AG04450 (cell line): Measurements from ENCODE around the gene ZNF343. TPM values are rescaled to one million over a fixed set of nuclear protein-coding genes. Genes with fewer than 3 reads are reported as not detected.

Source experiments
- CTCF ChIA-PET: fragments of 300-600, 350-600 bp; formaldehyde crosslinking; extraction: SDS; loops from one replicate; lab custom pipeline; 2022; ENCODE audit warnings: antibody characterized with exemption, inconsistent platforms; lab: Charles Lee
- POLR2A ChIA-PET: fragments of 350-600 bp; formaldehyde crosslinking; extraction: SDS; loops from one replicate; lab custom pipeline; 2021; ENCODE audit warnings: antibody characterized with exemption, inconsistent platforms; lab: Yijun Ruan, JAX
- DNase-seq: peaks from one replicate; pipeline ENCODE4 v3.0.0-alpha.2; 2011; ENCODE audit warnings: low read depth, low spot score
- H3K27ac ChIP-seq: one replicate; pipeline ENCODE4 v1.5.1; 2012; ENCODE audit warnings: low read depth, low read length, control low read depth
- H3K27me3 ChIP-seq: one replicate; pipeline ENCODE4 v1.6.0; 2012; ENCODE audit warnings: low read length; ENCODE audit not compliant: control insufficient read depth, insufficient read depth
- H3K4me3 ChIP-seq: 2 replicates; pipeline ENCODE4 v1.5.1; 2011; ENCODE audit warnings: mild to moderate bottlenecking, low read depth, low read length, control low read depth
- H3K9me3 ChIP-seq: 2 replicates; pipeline ENCODE4 v1.5.1; 2012; ENCODE audit warnings: low read length; ENCODE audit not compliant: control insufficient read depth, insufficient read depth
- polyA plus RNA-seq: library from polyadenylated mRNA; depleted of rRNA; stranded (reverse); fragments of >200 nt; gene quantifications from 2 replicates; pipeline ENCODE4 v1.2.3, GENCODE V29; 2011
- TF ChIP-seq, protein P1 (sequence below): IDR thresholded peaks from 2 replicates; pipeline ENCODE4 v1.5.1; 2011; ENCODE audit warnings: low read depth, low read length, control low read depth, inconsistent platforms

The ZNF343 gene
- polyA plus RNA-seq, 1 experiment: 10.8 TPM

DNA sequence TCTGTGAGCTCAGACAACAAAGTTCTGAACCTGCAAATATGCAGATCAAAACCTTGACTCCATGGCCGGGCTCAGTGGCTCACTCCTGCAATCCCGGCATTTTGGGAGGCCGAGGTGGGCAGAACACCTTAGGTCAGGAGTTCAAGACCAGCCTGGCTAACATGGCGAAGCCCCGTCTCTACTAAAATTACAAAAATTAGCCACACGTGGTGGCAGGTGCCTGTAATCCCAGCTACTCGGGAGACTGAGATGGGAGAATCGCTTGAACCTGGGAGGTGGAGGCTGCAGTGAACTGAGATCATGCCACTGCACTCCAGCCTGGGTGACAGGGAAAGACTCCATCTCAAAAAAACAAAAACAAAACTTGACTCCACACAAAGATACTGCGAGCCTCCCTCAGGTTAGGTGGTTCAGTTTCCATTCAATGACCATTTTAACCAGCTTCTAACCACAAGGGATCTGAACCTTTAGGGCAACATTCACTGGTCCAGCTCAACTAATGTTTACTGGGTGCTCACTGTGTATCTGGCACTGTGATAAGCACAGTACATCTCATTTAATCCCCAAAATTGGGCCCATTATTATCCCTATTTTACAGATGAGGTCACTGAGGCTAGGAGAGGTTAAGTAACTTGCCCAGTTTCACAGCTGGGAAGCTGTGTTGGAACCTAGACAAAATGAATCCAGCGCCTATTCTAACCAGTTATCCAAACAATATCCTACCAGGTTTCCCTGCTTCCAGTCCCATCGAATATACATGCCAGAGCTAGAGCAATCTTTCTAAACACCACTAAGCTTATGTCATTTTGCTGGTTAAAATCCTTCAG is 39.9 kb downstream of the ZNF343 start:
- Histone ChIP-seq H3K27ac (no peak overlapping the region), H3K27me3 (no peaks in the 10 kb centered on the region), H3K9me3 (no peaks in the 10 kb centered on the region; the same call in 1 of the 2 replicates), H3K4me3 (peak overlapping the region; percentile 94)
- POLR2A ChIA-PET: no interaction called here
- TF ChIP-seq, protein P1, sequence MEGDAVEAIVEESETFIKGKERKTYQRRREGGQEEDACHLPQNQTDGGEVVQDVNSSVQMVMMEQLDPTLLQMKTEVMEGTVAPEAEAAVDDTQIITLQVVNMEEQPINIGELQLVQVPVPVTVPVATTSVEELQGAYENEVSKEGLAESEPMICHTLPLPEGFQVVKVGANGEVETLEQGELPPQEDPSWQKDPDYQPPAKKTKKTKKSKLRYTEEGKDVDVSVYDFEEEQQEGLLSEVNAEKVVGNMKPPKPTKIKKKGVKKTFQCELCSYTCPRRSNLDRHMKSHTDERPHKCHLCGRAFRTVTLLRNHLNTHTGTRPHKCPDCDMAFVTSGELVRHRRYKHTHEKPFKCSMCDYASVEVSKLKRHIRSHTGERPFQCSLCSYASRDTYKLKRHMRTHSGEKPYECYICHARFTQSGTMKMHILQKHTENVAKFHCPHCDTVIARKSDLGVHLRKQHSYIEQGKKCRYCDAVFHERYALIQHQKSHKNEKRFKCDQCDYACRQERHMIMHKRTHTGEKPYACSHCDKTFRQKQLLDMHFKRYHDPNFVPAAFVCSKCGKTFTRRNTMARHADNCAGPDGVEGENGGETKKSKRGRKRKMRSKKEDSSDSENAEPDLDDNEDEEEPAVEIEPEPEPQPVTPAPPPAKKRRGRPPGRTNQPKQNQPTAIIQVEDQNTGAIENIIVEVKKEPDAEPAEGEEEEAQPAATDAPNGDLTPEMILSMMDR: no peak
- DNase-seq: no peak
- CTCF ChIA-PET: interaction anchor here (0.6 to 3.4 kb wide), 6 partner anchors 14 to 275 kb away, joined by 3 to 22 read pairs (median 10); no protein-coding TSS in a partner anchor

DNA sequence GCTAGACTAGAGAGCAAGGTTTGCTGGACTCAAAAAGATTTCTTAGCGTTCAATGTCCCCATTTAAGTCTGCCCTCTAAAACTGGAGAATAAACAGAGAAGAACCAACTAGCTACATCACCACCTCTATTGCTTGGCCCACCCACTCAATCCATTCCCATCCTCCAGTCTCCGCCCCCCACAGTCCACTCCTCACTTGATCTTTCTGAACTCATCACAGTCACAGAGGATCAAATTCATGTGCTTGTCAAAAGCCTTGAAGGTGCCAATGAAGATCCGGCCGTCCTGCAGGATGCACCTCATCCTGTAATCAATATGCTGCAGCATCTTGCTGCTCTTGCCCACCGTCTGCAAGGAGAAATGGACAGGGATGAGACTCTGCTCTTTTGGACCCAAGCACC is 41.3 kb downstream of the ZNF343 start:
- DNase-seq: no peak
- no peaks in the 10 kb centered on the region; the same call in 1 of the 2 replicates for H3K9me3 ChIP-seq
- H3K4me3 ChIP-seq: no peak overlapping the region
- ChIA-PET POLR2A (no interaction called here), CTCF (interaction anchor here (0.6 to 3.4 kb wide), 6 partner anchors 11 to 57 kb away, joined by 3 to 22 read pairs (median 10); no protein-coding TSS in a partner anchor)
- no peaks in the 10 kb centered on the region for H3K27me3 ChIP-seq
- no peak overlapping the region for H3K27ac ChIP-seq
- TF ChIP-seq, protein P1: no peak

DNA sequence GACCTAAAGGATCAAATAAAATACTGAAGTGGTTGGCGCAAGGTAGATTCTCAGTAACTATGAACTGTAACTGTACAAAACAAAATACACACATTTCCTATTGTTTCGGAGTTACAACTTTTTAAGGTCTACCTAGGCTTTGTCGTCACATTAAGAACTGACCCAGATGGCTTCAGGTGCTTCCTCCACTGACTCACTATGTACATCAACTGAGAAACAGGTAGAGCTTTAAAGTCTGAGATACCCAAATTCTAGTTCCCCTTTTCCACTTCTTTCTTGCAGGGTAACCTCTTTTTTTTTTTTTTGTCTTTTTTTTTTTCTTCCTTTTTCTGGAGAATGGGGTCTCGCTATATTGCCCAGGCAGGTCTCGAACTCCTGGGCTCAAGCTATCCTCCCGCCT is 43.6 kb downstream of the ZNF343 start:
- Histone ChIP-seq H3K9me3 (no peaks in the 10 kb centered on the region; the same call in 1 of the 2 replicates), H3K4me3 (no peak overlapping the region), H3K27me3 (no peaks in the 10 kb centered on the region), H3K27ac (no peak overlapping the region)
- POLR2A ChIA-PET: no interaction called here
- CTCF ChIA-PET: interaction anchor here (3.2 kb wide), 1 partner anchor 12 kb away, joined by 12 read pairs; no protein-coding TSS in a partner anchor
- TF ChIP-seq, protein P1: no peak
- no peak for DNase-seq

DNA sequence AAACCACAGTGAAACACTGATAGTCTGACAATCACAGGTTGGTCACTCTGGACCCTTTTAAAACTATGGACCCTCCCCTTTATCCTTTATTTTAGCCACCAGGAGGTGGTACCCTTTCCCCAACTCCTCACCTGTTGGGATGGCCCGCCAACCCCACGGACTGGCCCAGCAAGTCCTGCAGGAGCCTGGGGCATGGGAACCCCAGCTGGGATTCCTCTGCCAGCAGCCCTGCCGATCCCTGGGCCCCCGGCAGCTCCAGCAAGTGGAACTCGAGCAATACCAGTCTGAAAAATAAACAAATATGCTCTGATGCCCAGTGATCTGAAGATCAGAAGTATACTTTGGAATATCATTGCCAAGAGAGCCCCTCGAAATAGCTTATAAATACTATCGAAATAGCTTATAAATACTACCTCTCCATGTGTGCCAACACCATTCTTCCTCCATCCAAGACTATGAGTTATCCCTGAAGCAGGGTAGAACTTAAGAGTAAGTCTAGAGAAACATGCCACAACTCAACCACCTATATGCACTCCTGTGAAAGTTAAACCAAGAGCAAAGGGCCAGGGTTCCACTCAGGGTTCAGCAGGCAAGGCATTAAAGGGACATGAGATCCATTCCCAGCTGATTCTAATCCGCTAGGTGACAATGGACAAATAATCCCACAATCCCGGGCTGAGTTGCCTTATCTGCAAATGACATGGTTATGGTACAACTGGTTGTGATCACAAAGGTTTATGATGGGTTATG is 44.9 kb downstream of the ZNF343 start:
- no peaks in the 10 kb centered on the region; the same call in 1 of the 2 replicates for H3K9me3 ChIP-seq
- CTCF ChIA-PET: interaction anchor here (1.0 to 3.2 kb wide), 4 partner anchors 9 to 61 kb away, joined by 3 to 12 read pairs (median 5); no protein-coding TSS in a partner anchor
- POLR2A ChIA-PET: no interaction called here
- no peak overlapping the region for H3K27ac ChIP-seq
- H3K27me3 ChIP-seq: no peaks in the 10 kb centered on the region
- TF ChIP-seq, protein P1: no peak
- no peak for DNase-seq
- H3K4me3 ChIP-seq: no peak overlapping the region
